MCF 10A (cell line): ENCODE results near the gene EFNA3. TPM values are rescaled to one million over a fixed set of nuclear protein-coding genes. Genes with fewer than 3 reads are reported as not detected.

Source experiments
- BruUV-seq: library from RNA; stranded (reverse); fragments of 400-500 nt; replicated peaks from 2 replicates; lab custom pipeline; 2021; lab: Mats Ljungman, UMichigan
- CTCF ChIA-PET: fragments of 300-600 bp; sonication (Branson Sonifier 250); formaldehyde crosslinking; extraction: SDS; loops from one replicate; lab custom pipeline; 2021; ENCODE audit warnings: antibody characterized with exemption, inconsistent platforms; lab: Yijun Ruan, JAX
- POLR2A ChIA-PET: fragments of 300-600, 350-650 bp; sonication (Branson Sonifier 250); formaldehyde crosslinking; extraction: SDS; loops from one replicate; lab custom pipeline; 2020; ENCODE audit warnings: antibody characterized with exemption, inconsistent platforms; lab: Yijun Ruan, JAX
- DNase-seq: peaks from one replicate; pipeline ENCODE4 v3.0.0-alpha.2; 2018; ENCODE audit not compliant: unreplicated experiment
- H3K27ac Mint-ChIP-seq: one replicate; pipeline ENCODE4 v1.8.0; 2022; ENCODE audit warnings: mild to moderate bottlenecking, low read depth, mixed read lengths; ENCODE audit not compliant: unreplicated experiment
- H3K27me3 Mint-ChIP-seq: one replicate; pipeline ENCODE4 v1.8.0; 2022; ENCODE audit warnings: mixed read lengths; ENCODE audit not compliant: insufficient read depth, unreplicated experiment
- H3K36me3 Mint-ChIP-seq: one replicate; pipeline ENCODE4 v1.8.0; 2022; ENCODE audit warnings: mild to moderate bottlenecking, moderate library complexity, mixed read lengths; ENCODE audit not compliant: insufficient read depth, unreplicated experiment
- H3K4me1 Mint-ChIP-seq: one replicate; pipeline ENCODE4 v1.8.0; 2022; ENCODE audit warnings: mixed read lengths; ENCODE audit not compliant: insufficient read depth, unreplicated experiment
- H3K4me3 Mint-ChIP-seq: one replicate; pipeline ENCODE4 v1.8.0; 2022; ENCODE audit warnings: mild to moderate bottlenecking, moderate library complexity, mixed read lengths; ENCODE audit not compliant: unreplicated experiment
- H3K9me3 Mint-ChIP-seq: one replicate; pipeline ENCODE4 v1.8.0; 2022; ENCODE audit warnings: mixed read lengths; ENCODE audit not compliant: unreplicated experiment
- intact Hi-C: fragments of 100-400 bp; cut with micrococcal nuclease; formaldehyde crosslinking; loops from 2 replicates; pipeline ENCODE4 v1.14.1; 2022
- total RNA-seq: library from RNA; stranded (reverse); gene quantifications from 2 replicates; pipeline ENCODE4 v1.2.3, GENCODE V29; 2022
- TF ChIP-seq, protein P1 (sequence below): fragments of 200-600 bp; IDR thresholded peaks from one replicate; pipeline ENCODE4 v1.8.0; 2022; ENCODE audit warnings: antibody characterized with exemption, mild to moderate bottlenecking; ENCODE audit not compliant: unreplicated experiment

The EFNA3 gene
- total RNA-seq, 1 experiment from 2014 or later, result 1.7 TPM

DNA sequence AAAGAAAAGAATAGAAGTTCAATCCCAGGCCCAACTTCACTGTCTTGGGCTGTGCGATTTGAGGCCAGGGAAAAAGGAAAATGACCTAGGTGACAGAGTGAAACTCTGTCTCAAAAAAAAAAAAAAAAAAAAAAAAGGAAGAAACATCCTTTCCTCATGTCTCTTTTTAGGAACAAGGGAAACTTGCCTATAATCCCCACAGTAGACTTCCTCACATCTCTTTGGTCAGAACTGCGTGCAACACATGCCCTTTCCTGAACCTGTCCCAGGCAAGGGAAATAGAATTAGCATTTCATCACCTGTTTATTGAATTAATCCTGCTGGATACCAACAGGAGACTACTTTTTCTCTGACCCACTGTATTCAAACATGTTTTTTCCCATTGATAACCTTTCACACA, 42.7 kb upstream of the EFNA3 start:
- Mint-ChIP-seq H3K36me3 (no peaks in the 10 kb centered on the region), H3K27me3 (no peaks in the 10 kb centered on the region)
- POLR2A ChIA-PET, result interaction anchor here (0.7 to 9.7 kb wide), 3 partner anchors 17 to 65 kb away, joined by 3 to 275 read pairs (median 5); partner anchors contain the start of gene SHC1

DNA sequence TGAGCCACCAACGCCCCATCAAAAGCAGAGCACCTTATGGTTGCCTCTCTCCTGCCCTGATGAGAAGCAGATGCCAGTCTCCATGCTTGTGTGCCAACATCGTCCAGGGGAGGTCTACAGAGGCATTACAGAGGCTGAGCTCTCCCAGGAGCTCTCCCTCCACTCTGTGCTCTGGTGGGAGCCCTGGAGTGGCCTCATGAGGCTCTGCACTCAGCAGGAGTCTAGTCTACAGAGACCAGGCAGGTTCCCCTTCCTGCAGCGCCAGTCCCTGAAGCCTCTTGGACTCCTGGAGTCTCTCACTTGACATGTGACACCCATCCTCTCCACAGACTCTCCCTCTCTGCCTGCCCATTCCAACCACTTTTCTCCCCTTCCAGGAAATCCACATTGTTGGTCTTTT, 41.6 kb upstream of the EFNA3 start:
- POLR2A ChIA-PET, result interaction anchor here (0.6 to 9.7 kb wide), 16 partner anchors 10 to 1341 kb away, joined by 3 to 275 read pairs (median 13); partner anchors contain the start of genes CKS1B, FLAD1, LENEP and PBXIP1
- intact Hi-C loops, result no loop called here

More for the DNA sequence above, 42.7 kb upstream of the EFNA3 start:
- Mint-ChIP-seq H3K27ac (no peak overlapping the region), H3K9me3 (no peaks in the 10 kb centered on the region), H3K4me3 (no peak overlapping the region), H3K4me1 (peaks cover 33% of the 10 kb centered on the region)
- TF ChIP-seq, protein P1, sequence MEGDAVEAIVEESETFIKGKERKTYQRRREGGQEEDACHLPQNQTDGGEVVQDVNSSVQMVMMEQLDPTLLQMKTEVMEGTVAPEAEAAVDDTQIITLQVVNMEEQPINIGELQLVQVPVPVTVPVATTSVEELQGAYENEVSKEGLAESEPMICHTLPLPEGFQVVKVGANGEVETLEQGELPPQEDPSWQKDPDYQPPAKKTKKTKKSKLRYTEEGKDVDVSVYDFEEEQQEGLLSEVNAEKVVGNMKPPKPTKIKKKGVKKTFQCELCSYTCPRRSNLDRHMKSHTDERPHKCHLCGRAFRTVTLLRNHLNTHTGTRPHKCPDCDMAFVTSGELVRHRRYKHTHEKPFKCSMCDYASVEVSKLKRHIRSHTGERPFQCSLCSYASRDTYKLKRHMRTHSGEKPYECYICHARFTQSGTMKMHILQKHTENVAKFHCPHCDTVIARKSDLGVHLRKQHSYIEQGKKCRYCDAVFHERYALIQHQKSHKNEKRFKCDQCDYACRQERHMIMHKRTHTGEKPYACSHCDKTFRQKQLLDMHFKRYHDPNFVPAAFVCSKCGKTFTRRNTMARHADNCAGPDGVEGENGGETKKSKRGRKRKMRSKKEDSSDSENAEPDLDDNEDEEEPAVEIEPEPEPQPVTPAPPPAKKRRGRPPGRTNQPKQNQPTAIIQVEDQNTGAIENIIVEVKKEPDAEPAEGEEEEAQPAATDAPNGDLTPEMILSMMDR, result no peak
- intact Hi-C loops, result no loop called here
- DNase-seq, result no peak
- CTCF ChIA-PET, result interaction anchor here (2.5 to 23.3 kb wide), 2 partner anchors 9 to 19 kb away, joined by 12 to 390 read pairs; no protein-coding TSS in a partner anchor
- no TSS peak for BruUV-seq

DNA sequence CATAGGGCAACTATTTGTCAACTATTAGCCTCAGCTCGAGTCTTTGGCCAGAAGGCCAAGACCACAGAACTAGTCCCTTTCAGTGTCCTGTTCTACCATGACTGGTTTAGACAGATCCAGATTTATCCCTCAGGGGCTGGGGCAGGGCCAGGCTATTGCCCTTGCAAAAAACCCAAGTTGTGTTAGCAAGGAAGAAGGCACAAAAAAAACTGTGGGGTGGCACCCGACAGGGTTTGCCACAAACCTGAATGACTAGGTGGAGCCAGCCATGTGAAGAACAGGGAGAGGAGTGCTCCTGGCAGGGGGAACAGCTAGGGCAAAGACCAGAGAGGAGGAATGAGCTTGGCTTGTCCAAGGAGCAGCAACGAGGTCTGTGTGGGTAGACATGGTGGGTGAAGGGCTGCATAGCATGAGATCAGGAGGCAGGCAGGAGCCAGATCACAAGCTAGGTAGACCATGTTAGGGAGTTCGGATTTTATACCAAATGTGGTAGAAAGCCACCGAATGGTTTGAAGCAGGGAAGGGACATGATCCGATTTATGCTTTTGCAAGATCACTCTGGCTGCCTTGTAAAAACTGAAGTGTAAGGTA, 40.7 kb upstream of the EFNA3 start:
- no peaks in the 10 kb centered on the region for H3K27me3 Mint-ChIP-seq
- DNase-seq, result no peak
- TF ChIP-seq, protein P1, result no peak
- intact Hi-C loops, result loop anchor here (2.0 kb wide), 1 partner anchor 21 kb away; no protein-coding TSS in a partner anchor
- H3K9me3 Mint-ChIP-seq, result no peaks in the 10 kb centered on the region
- ChIA-PET POLR2A (interaction anchor here (0.6 to 9.7 kb wide), 30 partner anchors 9 to 818 kb away, joined by 3 to 275 read pairs (median 8); partner anchors contain the start of genes ADAM15, CKS1B, EFNA3 and EFNA4), CTCF (interaction anchor here (0.6 to 23.3 kb wide), 18 partner anchors 8 to 1520 kb away, joined by 3 to 390 read pairs (median 6); partner anchors contain the start of genes ADAM15, EFNA4 and FLAD1)
- peak overlapping the region; percentile 15 for H3K4me3 Mint-ChIP-seq
- H3K27ac Mint-ChIP-seq, result peak overlapping the region; percentile 79
- H3K4me1 Mint-ChIP-seq, result peaks cover 33% of the 10 kb centered on the region
- H3K36me3 Mint-ChIP-seq, result no peaks in the 10 kb centered on the region
- BruUV-seq, result no TSS peak

More for the DNA sequence above, 41.6 kb upstream of the EFNA3 start:
- H3K27ac Mint-ChIP-seq, result peak overlapping the region; percentile 79
- no TSS peak for BruUV-seq
- H3K9me3 Mint-ChIP-seq, result no peaks in the 10 kb centered on the region
- TF ChIP-seq, protein P1, result no peak
- peaks cover 33% of the 10 kb centered on the region for H3K4me1 Mint-ChIP-seq
- no peak overlapping the region for H3K4me3 Mint-ChIP-seq
- DNase-seq, result no peak
- CTCF ChIA-PET, result interaction anchor here (0.5 to 23.3 kb wide), 7 partner anchors 9 to 54 kb away, joined by 3 to 390 read pairs (median 4); partner anchors contain the start of genes ADAM15 and EFNA4
- H3K27me3 Mint-ChIP-seq, result no peaks in the 10 kb centered on the region
- no peaks in the 10 kb centered on the region for H3K36me3 Mint-ChIP-seq
